HG03378 (cell line): ENCODE data around the gene MSH3.

Experiments
- ATAC-seq: cut with Tn5 transposase; IDR thresholded peaks from one replicate; pipeline ENCODE4 v1.9.1; 2021; ENCODE audit warnings: mild to moderate bottlenecking, moderate library complexity; ENCODE audit not compliant: unreplicated experiment

Gene MSH3

DNA sequence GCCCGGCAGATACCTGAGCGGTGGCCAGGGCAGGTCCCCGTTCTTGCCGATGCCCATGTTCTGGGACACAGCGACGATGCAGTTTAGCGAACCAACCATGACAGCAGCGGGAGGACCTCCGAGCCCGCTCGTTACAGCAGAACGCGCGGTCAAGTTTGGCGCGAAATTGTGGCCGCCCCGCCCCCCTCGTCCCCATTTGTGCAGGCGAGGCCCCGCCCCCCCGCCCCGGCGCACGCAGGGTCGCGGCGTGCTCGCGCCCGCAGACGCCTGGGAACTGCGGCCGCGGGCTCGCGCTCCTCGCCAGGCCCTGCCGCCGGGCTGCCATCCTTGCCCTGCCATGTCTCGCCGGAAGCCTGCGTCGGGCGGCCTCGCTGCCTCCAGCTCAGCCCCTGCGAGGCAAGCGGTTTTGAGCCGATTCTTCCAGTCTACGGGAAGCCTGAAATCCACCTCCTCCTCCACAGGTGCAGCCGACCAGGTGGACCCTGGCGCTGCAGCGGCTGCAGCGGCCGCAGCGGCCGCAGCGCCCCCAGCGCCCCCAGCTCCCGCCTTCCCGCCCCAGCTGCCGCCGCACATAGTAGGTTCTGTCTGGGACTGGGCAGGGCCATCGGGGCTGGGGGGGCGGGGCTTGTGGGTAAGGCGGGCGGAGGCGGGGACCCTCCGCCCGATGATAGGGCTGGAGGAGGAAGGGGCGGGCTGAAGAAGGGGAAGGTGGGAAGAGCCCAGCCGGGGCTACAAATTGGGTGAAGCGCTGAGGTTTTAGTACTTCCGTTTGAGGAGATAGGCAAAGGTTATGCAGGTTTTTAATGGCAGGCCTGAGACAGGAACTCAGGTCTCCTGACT, at the start of gene MSH3, which contains the start of gene DHFR:
TSS of gene MSH3 (plus strand) at position 262 of the 840 bp plus-strand sequence. CDS start at position 338, 76 bp downstream.
TSS of gene DHFR (minus strand) at position 593 of the 840 bp plus-strand sequence. CDS start at position 99, 494 bp downstream.
- ATAC-seq, result peak; percentile 19

DNA sequence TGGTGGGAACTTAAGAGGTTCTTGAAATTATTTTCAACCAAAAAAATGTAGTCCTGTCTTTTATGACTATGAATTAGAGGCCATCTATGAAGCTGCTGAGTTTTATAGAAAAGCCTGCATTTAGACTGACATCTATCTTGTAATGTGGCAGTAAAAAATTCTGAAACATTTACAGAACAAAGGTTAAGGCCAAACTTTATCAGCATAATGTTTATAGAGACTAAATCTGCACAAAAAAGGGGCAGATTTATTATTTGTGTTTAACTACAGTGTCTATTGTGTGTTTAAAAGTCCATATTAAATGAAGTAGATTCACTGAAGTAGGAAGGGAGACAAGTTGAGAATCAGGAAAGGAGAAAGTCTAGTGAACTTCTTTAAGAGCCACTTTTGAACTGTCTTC, 47.1 kb upstream of the MSH3 start:
- no peak for ATAC-seq

DNA sequence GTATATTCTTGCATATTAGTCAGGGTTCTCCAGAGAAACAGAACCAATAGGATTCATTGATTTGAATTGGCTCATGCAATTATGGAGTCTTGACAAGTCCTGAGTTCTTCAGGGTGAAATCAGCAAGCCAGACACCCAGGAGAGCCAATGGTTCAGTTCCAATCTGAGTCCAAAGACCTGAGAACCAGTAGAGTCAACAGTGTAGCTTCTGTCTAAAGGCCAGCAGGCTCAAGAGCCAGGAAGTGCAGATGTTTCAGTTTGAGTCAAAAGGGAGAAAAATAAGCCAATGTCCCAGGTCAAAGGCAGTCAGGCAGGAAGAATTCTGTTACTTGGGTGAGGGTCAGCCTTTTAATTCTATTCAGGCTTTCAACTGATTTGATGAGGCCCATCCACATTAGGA, 46.6 kb upstream of the MSH3 start:
- ATAC-seq, result peak; percentile 78

DNA sequence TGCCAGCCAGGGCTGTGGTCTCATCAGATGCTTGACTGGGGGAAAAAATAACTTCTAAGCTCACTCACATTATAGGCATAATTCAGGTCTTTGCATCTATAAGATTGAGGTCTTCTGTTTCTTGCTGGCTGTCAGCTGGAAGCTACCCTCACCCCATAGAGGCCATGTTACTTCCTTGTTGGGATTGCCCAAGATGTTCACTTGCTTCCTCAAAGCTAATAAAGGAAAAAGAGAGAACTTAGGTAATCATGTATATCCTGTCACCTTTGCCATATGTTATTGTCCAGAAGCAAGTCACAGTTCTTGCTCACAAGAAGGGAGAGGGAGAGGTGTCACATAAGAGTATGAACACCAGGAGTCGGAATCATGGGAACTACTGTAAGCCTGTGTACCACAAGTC, 45.7 kb upstream of the MSH3 start:
- no peak for ATAC-seq

DNA sequence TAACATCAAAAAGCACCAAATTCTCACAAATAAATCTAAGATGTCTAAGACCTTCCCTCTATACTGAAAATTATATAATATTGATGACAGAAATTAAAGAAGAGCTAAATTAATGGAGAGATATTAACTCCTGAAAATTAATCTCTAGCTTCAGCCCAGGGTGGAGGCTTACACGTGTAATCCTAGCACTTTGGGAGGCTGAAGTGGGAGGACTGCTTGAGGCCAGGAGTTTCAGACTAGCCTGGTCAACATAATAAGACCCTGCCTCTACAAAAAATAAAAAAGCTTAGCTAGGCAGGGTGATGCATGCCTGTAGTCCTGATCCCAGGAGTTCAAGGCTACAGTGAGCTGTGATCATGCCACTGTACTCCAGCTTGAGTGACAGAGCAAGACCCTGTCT, 44.8 kb upstream of the MSH3 start:
- no peak for ATAC-seq

DNA sequence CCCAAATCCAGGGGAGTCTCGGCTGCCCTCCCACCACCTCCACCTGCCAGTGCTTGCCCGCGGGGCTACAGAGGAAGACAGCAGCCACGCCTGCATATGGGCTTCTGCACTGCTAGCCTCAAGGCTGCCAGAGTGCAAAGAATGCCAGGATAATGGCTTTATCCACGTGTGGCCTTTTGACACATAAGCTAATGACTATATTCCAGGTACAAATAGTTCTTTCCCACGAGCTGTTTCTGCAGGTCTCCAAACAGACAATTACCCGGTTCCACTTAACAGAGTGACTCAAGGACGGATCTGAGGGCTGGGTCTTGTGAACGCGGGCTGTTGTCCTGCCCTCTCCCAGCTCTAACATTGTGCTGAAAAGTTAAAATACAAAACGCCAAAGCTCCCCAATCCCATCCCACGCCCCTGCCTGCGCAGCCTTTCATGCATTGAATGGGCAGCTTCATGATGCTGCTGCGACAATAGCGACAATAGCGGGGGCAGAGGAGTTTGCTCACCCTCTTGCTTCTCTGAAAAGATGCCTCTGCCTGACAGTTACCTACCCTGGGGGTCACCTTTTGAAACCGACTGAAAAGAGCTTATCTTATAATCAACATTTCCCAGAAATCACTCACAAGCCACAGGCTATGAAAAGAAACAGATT, 39.1 kb upstream of the MSH3 start:
- no peak for ATAC-seq

DNA sequence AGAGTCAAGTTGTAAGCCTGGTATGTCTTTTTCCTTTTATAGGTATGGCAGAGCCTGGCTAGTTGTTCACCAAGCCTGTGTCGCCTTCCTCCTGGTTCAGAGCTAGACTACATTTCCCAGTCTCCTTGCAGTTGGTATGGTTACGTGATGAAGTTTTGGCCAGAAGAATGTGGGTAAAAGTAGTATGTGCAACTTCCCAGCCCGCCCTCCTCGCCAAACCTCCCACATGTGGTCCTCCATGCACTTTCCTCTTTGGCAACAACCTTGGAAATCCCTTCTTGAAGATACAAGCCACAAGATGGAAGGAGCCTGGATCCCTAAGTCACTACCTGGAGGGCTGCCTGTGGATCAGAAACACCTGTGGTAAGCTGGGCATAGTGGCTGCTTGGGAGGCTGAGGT, 36.0 kb upstream of the MSH3 start:
- no peak for ATAC-seq

DNA sequence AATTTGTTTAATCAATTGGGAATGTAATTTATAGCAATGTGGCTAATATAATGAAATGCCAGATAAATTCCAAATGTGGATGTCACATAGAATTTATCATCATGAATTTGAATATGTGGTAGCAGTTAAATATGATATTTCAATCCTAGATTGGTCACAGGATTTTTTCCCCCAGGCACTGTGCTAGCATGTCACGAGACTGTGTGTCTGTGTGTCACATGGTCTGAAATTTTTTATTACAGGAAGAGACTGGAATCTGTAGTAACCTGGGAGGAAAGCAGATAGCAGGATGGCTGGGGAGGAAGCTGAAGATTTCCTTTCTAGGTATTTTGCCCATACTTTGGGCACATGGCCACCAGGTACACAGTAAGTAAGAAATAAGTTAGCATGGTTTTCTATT, 35.4 kb upstream of the MSH3 start:
- ATAC-seq, result no peak

DNA sequence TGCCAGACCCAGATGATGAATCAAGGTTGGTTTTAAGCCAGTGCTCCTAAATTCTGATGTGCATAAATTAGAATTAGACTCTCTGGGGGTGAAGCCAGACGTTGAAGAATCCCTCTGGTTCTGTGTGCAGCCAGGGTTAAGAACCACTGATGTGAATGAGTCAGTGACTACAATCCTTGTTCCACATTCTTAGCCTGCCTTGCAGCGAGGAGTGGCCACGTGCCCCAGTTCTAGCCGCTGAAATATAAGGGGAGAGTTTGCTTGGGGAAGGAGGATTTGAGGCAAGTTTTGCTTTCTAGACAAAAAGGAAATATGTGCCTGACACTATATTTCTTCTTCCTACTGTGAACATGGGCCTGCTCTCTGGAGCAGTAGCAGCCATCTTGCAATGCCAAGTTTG, 34.2 kb upstream of the MSH3 start:
- ATAC-seq, result no peak

DNA sequence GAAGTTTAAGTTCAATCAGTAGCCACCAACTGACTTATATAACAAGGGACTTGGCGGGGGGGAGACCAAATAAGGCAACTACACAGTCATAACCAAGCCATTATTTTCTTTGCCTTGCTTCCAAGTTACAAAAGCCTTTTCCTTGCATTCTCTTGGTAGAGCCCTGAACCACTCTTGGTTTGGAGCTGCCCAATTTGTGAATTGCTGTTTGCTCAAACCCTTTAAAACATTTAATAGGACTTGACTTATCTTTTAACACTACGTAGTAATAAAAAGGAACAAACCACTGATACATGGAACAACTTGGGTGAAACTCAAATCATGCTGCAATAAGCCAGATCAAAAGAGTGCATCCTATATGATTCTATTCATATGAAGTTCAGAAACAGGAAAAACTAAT, 31.7 kb upstream of the MSH3 start:
- no peak for ATAC-seq

DNA sequence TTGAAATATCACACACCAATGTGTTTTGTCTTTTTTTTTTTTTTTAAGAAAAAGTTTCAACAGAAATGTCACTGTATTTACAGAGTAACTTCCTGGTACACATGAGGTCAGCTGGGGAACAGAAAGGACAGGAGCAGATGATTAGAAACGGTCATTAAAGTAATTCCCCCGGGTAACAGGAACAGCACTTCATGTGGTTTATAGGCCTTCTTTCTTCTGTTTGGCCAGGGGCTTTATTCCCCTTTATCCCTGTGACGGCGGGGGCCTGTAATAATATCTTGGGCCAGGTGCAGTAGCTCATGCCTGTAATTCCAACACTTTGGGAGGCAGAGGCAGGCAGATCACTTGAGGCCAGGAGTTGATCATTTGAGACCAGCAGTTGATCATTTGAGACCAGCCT, 30.5 kb upstream of the MSH3 start:
- ATAC-seq, result no peak

DNA sequence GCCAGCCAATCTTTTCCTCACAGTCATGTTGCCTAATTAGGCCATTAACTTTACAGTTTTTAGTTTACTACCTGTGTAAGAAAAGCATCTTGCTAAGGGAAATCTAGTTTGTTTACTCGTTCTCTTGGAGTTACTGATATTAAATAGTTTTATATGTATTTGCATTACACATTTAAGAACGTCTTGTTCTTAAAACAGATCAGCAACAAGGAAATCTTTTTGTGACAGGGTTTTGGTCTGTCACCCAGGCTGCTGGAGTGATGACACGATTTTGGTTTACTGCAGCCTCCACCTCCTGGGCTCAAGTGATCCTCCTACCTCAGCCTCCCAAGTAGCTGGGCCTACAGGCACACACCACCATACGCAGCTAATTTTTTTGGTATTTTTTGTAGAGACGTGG, 29.2 kb upstream of the MSH3 start:
- ATAC-seq, result no peak

DNA sequence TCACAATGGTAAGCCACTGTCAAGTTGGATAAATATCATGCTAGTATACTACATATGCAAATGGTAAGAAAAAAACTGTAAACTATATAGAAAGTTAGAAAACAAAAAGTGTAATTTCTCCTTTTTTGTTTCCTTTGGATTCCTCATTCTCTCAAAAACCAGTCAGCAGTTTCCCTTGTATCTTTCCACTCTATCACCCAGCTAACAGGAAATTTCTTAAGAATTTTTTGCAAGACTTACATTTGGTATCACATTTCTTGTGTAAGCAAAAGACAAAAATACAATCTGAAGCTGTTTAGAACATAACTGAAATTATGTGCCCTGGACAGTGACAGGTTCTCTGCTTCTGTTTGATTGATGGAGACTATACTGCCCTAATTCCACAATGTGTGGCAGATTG, 25.2 kb upstream of the MSH3 start:
- no peak for ATAC-seq

DNA sequence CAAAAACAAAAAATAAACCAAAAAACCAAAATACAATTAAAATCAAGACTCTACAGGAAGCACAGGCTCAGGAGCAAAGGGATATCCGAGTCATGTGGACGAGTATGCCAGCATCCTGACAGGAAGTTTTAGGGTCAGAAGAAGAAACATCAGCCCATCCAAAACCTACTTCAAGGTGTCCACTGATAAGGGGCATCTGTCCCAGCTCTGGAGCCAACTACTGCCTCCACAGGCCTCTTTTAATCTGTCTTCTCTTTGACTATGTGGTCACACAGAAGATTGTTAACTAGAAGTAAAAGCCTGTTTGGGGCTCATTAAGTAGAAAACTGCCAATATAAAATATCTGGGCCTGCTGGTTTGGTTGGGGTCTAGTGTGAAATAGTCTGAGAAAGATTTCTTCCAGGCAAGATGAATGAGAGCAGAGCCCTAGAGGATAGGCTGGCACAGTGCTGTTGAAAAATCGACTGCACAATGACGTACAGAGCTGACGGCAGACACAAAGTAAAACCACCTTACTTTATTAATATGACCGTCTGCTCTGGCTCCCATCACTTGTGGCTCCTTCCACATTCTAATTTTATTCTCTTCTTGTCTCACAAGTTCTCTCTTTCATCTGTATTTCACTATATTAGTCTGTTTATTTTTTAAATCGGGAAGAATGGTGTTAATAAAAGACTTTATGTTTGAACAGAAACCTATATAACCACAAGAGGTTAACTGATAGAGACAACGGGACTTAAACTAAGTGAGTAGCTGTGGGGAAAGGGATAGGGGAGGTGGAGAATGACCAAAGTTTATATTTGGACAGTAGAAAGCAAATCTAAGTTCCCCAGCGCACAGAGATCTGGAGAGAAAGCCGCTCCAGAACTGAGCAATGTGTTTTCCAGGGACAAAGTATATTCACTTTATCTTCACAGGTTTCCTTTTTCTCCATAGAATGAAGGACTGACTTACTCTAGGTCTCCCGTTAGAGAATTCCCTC, 22.9 kb upstream of the MSH3 start:
- ATAC-seq, result no peak

DNA sequence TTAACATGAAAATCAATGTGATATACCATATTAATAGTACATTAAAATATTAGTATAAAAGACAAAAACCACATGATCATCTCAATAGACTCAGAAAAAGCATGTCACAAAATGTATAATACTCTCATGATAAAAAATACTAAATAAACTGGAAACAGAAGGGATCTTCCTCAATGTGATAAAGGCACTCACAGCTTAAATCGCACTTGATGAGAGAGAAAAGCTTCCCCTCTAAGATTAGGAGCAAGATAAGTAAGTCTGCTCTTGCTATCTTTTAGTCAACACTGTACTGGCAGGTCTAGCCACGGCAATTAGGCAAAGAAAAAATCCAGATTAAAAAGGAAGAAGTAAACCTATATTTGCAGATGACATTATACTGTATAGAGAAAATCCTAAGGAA, 21.8 kb upstream of the MSH3 start:
- no peak for ATAC-seq

DNA sequence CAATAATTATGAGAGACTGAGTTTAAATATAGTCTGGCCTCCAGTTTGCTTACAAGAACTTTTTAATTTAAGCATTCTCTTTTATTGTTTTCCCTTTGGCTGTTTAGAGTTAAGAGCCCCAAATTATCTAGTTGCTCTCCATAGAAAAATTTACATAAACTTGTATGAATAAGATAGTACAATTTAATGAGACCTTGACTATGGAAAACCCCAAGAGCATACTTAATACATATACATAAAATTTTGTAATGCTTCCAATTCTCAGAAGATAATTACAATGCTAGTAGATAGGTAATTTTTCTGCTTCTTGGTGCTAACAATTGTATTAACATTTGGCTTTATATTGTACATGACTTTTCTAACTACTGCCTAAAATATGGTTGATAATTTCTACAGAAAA, 20.3 kb upstream of the MSH3 start:
- no peak for ATAC-seq

DNA sequence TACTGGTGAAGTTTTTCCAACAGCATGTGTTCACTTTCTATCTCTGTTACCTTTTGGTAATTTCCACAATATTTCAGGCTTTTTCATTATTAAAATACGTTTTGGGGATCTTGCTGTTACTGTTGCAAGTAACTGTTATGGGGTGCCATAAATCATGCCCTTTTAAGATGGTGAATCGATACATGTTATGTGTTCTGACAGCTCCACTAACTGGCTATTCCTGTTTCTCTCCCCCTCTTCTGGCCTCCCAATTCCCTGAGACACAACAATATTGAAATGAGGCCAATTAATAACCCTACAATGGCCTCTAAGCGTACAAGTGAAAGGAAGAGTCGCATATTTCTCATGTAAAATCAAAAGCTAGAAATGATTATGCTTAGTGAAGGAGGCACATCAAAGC, 13.1 kb upstream of the MSH3 start:
- ATAC-seq, result no peak

DNA sequence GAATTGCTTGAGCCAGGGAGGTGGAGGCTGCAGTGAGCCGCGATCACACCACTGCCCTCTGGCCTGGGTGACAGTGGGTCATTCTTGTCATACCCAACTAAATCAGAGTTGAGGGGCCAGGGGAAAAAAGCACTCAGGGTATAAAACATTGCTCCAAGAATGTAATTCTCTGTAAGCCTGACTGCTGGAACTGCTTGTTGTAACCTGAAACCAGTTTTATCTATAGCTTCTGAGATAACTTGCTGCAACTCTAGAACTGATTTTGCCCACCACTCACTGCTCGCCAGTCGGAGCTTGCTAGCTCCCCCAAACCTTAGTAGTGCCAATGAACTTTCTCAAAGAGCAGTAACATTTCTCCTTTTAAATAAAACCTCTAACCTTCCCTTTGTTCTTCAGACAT, 9.6 kb upstream of the MSH3 start:
- no peak for ATAC-seq

DNA sequence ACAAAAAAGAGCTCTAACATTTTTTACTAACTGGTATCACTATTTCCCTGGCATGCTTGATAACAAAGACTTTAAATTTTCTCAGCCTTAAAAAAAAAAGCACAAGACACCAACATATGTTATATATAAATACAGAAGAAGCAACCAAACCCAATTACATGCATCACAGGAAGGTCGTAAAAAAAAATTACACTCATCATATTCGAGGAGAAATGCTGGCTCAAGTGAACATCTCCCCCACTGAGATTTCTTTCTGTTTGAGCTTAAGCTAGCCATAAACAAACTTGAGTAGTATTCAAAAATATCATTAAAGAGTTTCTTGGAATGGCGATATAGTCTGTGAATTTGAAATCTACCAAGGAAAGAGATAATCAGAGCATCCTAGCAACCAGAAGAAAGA, 7.5 kb upstream of the MSH3 start:
- ATAC-seq, result no peak

DNA sequence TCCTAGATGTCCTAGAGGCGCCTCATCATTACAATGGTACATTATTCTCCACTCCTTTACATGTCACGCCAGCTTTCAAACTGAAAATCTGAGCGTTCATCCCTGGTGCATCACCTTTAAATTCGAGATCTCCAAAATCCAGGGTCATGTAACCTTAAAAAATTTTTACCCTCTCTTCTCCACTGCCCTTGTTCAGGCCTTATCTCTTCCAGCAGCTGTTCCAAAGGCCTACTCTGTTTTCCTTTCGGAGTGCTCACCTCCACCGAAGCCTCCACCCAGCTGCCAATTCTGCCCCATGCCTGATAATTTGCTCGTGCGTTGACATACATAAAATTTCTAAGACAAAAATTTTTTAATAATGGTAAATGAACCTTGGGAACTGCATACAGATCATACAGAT, 950 bp upstream of the MSH3 start:
- ATAC-seq, result no peak

DNA sequence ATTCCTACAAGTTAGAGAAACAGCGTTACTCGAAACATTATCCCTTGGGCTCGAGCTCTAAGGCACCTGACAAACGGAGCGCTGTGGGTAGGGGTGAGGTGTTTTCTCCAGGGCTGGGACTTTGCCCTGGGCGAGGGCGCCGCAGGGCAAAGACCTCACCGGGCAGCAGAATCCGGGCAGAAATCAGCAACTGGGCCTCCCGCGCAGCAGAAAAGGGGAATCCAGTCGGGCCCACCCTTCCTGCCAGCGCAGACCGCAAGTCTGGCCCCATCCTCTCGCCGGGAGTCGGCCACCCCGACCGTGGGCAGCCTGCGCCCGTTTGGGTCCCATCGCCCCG, 430 bp upstream of the MSH3 start:
- no peak for ATAC-seq
